HepG2 (cell line): ENCODE results near the gene PCIF1. TPM values are rescaled to one million over a fixed set of nuclear protein-coding genes. Genes with fewer than 3 reads are reported as not detected.

ENCODE experiments used
- CENPT ChIP-seq: sonication (generic); formaldehyde crosslinking; IDR thresholded peaks from 2 replicates; pipeline ENCODE4 v1.8.0; 2022; ENCODE audit warnings: low read depth, mild to moderate bottlenecking, moderate library complexity, missing genetic modification reagents
- IRX3 ChIP-seq: sonication (generic); formaldehyde crosslinking; IDR thresholded peaks from 2 replicates; pipeline ENCODE4 v1.8.1; 2023; ENCODE audit warnings: mild to moderate bottlenecking, low read depth, missing genetic modification reagents, borderline replicate concordance
- MLXIP ChIP-seq: sonication (generic); formaldehyde crosslinking; IDR thresholded peaks from 2 replicates; pipeline ENCODE4 v1.9.0; 2021; ENCODE audit warnings: missing genetic modification reagents, borderline replicate concordance
- MTA1 ChIP-seq: sonication (generic); formaldehyde crosslinking; IDR thresholded peaks from 2 replicates; pipeline ENCODE4 v1.4.0; 2020; ENCODE audit warnings: missing genetic modification reagents, mild to moderate bottlenecking, borderline replicate concordance
- POGK ChIP-seq: sonication (generic); formaldehyde crosslinking; conservative IDR thresholded peaks from 2 replicates; pipeline ENCODE4 v1.8.0; 2022; ENCODE audit warnings: mild to moderate bottlenecking, moderate library complexity, missing genetic modification reagents
- PRMT3 ChIP-seq: sonication (generic); formaldehyde crosslinking; IDR thresholded peaks from 2 replicates; pipeline ENCODE4 v1.8.1; 2022; ENCODE audit warnings: low read depth, mild to moderate bottlenecking, moderate library complexity, missing genetic modification reagents, borderline replicate concordance
- TRIM24 ChIP-seq: sonication (generic); formaldehyde crosslinking; IDR thresholded peaks from 2 replicates; pipeline ENCODE4 v1.8.0; 2022; ENCODE audit warnings: mild to moderate bottlenecking, missing genetic modification reagents
- ZBTB34 ChIP-seq: sonication (generic); formaldehyde crosslinking; IDR thresholded peaks from 2 replicates; pipeline ENCODE4 v1.8.0; 2022; ENCODE audit warnings: mild to moderate bottlenecking, missing genetic modification reagents
- ZFX ChIP-seq: sonication (generic); formaldehyde crosslinking; IDR thresholded peaks from 2 replicates; pipeline ENCODE4 v1.4.0; 2020; ENCODE audit warnings: mild to moderate bottlenecking, low read depth, missing genetic modification reagents, moderate library complexity
- ZNF468 ChIP-seq: sonication (generic); formaldehyde crosslinking; IDR thresholded peaks from 2 replicates; pipeline ENCODE4 v1.8.0; 2022; ENCODE audit warnings: mild to moderate bottlenecking, moderate library complexity, missing genetic modification reagents
- ZNF850 ChIP-seq: sonication (generic); formaldehyde crosslinking; conservative IDR thresholded peaks from 2 replicates; pipeline ENCODE4 v1.9.0; 2021; ENCODE audit warnings: mild to moderate bottlenecking, missing genetic modification reagents
- ZSCAN21 ChIP-seq: sonication (generic); formaldehyde crosslinking; IDR thresholded peaks from 2 replicates; pipeline ENCODE4 v1.8.0; 2022; ENCODE audit warnings: mild to moderate bottlenecking, missing genetic modification reagents, moderate library complexity, borderline replicate concordance
- polyA plus RNA-seq, 8 experiments: library from polyadenylated mRNA; depleted of rRNA in 3 of 8; stranded (reverse) in 7 of 8; unstranded in 1 of 8; fragments of >200 nt; fragmentation: Illumina TruSeq in 4 of 8; extraction: Trizol in 4 of 8; gene quantifications; 2 replicates each; pipeline versions ENCODE4 v1.2.1 to v1.2.3, GENCODE V29; 2011 to 2016; ENCODE audit warnings: low read depth in 4 of 8, missing spikeins in 1 of 8, mixed read lengths in 1 of 8; ENCODE audit not compliant: insufficient read depth in 1 of 8
- total RNA-seq, 5 experiments: library from RNA; depleted of rRNA; stranded (reverse); fragments of >200 nt; fragmentation: Illumina TruSeq; extraction: Trizol; gene quantifications; 2 replicates each; pipeline ENCODE4 v1.2.3, GENCODE V29; 2016; ENCODE audit warnings: low read depth in 1 of 5
- TF ChIP-seq, protein P1 (sequence below): sonication (generic); formaldehyde crosslinking; conservative IDR thresholded peaks from 2 replicates; pipeline ENCODE4 v1.8.0; 2022; ENCODE audit warnings: missing genetic modification reagents
- TF ChIP-seq, protein P2 (sequence below): sonication (generic); formaldehyde crosslinking; IDR thresholded peaks from 2 replicates; pipeline ENCODE4 v1.8.1; 2023; ENCODE audit warnings: mild to moderate bottlenecking, missing genetic modification reagents

PCIF1 gene
- total and polyA plus RNA-seq, 2 of the 13 experiments (the other 11 are each of a cell fraction or from before 2014, with no cell fraction given) = 20.9 to 24.4 TPM

GRCh38 chr20:45946149-45946970 is 11.9 kb downstream of the PCIF1 start (continued):
- TF ChIP-seq, protein P1, sequence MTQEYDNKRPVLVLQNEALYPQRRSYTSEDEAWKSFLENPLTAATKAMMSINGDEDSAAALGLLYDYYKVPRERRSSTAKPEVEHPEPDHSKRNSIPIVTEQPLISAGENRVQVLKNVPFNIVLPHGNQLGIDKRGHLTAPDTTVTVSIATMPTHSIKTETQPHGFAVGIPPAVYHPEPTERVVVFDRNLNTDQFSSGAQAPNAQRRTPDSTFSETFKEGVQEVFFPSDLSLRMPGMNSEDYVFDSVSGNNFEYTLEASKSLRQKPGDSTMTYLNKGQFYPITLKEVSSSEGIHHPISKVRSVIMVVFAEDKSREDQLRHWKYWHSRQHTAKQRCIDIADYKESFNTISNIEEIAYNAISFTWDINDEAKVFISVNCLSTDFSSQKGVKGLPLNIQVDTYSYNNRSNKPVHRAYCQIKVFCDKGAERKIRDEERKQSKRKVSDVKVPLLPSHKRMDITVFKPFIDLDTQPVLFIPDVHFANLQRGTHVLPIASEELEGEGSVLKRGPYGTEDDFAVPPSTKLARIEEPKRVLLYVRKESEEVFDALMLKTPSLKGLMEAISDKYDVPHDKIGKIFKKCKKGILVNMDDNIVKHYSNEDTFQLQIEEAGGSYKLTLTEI (CRISPR knock-in tag) = no peak
- TF ChIP-seq MLXIP = peak; percentile 97
- TF ChIP-seq TRIM24 = no peak
- TF ChIP-seq POGK = peak; percentile 83; the same call in 1 of the 2 replicates
- TF ChIP-seq IRX3 = peak; percentile 95; the same call in 1 of the 2 replicates
- peak; percentile 83 for TF ChIP-seq ZBTB34 (CRISPR knock-in tag)
- TF ChIP-seq MTA1 (CRISPR knock-in tag) = peak; percentile 90; the same call in 1 of the 2 replicates
- TF ChIP-seq ZSCAN21 (CRISPR knock-in tag) = peak; percentile 66; the same call in 1 of the 2 replicates
- TF ChIP-seq CENPT = no peak
- TF ChIP-seq, protein P2, sequence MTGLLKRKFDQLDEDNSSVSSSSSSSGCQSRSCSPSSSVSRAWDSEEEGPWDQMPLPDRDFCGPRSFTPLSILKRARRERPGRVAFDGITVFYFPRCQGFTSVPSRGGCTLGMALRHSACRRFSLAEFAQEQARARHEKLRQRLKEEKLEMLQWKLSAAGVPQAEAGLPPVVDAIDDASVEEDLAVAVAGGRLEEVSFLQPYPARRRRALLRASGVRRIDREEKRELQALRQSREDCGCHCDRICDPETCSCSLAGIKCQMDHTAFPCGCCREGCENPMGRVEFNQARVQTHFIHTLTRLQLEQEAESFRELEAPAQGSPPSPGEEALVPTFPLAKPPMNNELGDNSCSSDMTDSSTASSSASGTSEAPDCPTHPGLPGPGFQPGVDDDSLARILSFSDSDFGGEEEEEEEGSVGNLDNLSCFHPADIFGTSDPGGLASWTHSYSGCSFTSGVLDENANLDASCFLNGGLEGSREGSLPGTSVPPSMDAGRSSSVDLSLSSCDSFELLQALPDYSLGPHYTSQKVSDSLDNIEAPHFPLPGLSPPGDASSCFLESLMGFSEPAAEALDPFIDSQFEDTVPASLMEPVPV = no peak; the same call in none of the 2 replicates
- TF ChIP-seq ZNF850 = no peak
- TF ChIP-seq PRMT3 (CRISPR knock-in tag) = peak; percentile 87; the same call in 1 of the 2 replicates
- peak; percentile 93 for TF ChIP-seq ZFX (CRISPR knock-in tag)
- no peak for TF ChIP-seq ZNF468
